HCT116 (cell line): ENCODE data around the gene CYP4F8.
"Not testable (repeated sequence)": the region's sequence is repeated elsewhere in the genome, so short reads cannot be mapped to it uniquely, and the experiment has no call there.

ENCODE experiments used
- POLR2A ChIP-seq: IDR thresholded peaks from 2 replicates; pipeline ENCODE4 v1.7.0; 2011; ENCODE audit warnings: borderline replicate concordance; ENCODE audit not compliant: insufficient read depth, insufficient read length; ENCODE audit errors: extremely low read depth
- RAD21 ChIP-seq: IDR thresholded peaks from 2 replicates; pipeline ENCODE4 v1.6.1; 2012; ENCODE audit warnings: low read depth, mild to moderate bottlenecking
- SIN3A ChIP-seq: IDR thresholded peaks from 2 replicates; pipeline ENCODE4 v1.6.1; 2012; ENCODE audit warnings: low read depth
- SRF ChIP-seq: IDR thresholded peaks from 2 replicates; pipeline ENCODE4 v1.6.1; 2012; ENCODE audit warnings: low read depth
- TF ChIP-seq, protein P1 (sequence below): IDR thresholded peaks from 2 replicates; pipeline ENCODE4 v1.6.1; 2011; ENCODE audit warnings: mild to moderate bottlenecking, low read length, moderate library complexity; ENCODE audit not compliant: insufficient replicate concordance; ENCODE audit errors: extremely low read depth
- TF ChIP-seq, protein P2 (sequence below), 3 experiments: fragments of 200-600 bp in 1 of 3; sonication (generic) in 1 of 3; IDR thresholded peaks in 2 of 3; conservative IDR thresholded peaks in 1 of 3; 2 replicates each; pipeline ENCODE4 v1.5.1; 2012 to 2017; ENCODE audit warnings: low read depth in 2 of 3, low read length in 2 of 3, antibody characterized with exemption in 1 of 3, borderline replicate concordance in 1 of 3, control low read depth in 1 of 3, mild to moderate bottlenecking in 1 of 3, mixed read lengths in 1 of 3, mixed run types in 1 of 3, moderate library complexity in 1 of 3; ENCODE audit not compliant: insufficient read depth in 1 of 3

DNA sequence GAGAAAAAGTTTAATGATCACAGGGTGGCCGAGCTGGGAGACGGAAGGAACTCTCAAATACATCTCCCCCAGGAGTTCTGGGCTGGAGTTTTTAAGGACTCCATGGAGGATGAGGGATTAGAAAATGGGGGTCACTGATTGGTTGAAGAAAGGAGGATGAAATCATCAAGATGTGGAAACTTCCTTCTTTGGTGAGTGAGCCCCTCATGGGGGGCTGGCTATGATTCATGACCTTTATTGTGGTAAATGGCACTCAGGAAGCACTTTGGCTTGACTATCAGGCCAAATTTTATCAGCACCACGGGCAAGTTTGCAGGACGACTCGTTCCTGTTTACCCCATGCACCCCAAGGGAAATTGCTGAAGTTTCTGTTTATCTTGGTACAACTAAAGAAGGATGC, 22.5 kb upstream of the CYP4F8 start:
- TF ChIP-seq, protein P1, sequence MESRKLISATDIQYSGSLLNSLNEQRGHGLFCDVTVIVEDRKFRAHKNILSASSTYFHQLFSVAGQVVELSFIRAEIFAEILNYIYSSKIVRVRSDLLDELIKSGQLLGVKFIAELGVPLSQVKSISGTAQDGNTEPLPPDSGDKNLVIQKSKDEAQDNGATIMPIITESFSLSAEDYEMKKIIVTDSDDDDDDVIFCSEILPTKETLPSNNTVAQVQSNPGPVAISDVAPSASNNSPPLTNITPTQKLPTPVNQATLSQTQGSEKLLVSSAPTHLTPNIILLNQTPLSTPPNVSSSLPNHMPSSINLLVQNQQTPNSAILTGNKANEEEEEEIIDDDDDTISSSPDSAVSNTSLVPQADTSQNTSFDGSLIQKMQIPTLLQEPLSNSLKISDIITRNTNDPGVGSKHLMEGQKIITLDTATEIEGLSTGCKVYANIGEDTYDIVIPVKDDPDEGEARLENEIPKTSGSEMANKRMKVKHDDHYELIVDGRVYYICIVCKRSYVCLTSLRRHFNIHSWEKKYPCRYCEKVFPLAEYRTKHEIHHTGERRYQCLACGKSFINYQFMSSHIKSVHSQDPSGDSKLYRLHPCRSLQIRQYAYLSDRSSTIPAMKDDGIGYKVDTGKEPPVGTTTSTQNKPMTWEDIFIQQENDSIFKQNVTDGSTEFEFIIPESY = not testable (repeated sequence)
- not testable (repeated sequence) for TF ChIP-seq SRF, POLR2A, RAD21, SIN3A
- TF ChIP-seq, protein P2, sequence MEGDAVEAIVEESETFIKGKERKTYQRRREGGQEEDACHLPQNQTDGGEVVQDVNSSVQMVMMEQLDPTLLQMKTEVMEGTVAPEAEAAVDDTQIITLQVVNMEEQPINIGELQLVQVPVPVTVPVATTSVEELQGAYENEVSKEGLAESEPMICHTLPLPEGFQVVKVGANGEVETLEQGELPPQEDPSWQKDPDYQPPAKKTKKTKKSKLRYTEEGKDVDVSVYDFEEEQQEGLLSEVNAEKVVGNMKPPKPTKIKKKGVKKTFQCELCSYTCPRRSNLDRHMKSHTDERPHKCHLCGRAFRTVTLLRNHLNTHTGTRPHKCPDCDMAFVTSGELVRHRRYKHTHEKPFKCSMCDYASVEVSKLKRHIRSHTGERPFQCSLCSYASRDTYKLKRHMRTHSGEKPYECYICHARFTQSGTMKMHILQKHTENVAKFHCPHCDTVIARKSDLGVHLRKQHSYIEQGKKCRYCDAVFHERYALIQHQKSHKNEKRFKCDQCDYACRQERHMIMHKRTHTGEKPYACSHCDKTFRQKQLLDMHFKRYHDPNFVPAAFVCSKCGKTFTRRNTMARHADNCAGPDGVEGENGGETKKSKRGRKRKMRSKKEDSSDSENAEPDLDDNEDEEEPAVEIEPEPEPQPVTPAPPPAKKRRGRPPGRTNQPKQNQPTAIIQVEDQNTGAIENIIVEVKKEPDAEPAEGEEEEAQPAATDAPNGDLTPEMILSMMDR (IDR thresholded peaks at IDR 0.05 in 2 of 3, conservative IDR thresholded peaks at IDR 0.05 in 1 of 3; ENCODE audit: borderline replicate concordance in 1 of 3, insufficient read depth in 1 of 3, low read depth in 2 of 3, low read length in 2 of 3) = not testable (repeated sequence)
